ENCODE measurements around the gene SKAP2. TPM values are rescaled to one million over a fixed set of nuclear protein-coding genes. Genes with fewer than 3 reads are reported as not detected.

Gene SKAP2
- total RNA-seq, 4 donors from 2014 or later = 13.2 to 18.2 (median 15.0) TPM

GRCh38 chr7:26638140-26638539 lies 226.2 kb downstream of the SKAP2 start:
- TF ChIP-seq CTCF (IDR thresholded peaks at IDR 0.05) (no peak), POLR2A (IDR thresholded peaks at IDR 0.05) (no peak)
- peak in 1 of 2 donors; percentile 53 for DNase-seq (ENCODE audit: low spot score in 2 of 2)
- WGBS, 2 donors = 90% methylated on average over 14 of the region's 14 CpGs

GRCh38 chr7:26637610-26638009 lies 226.8 kb downstream of the SKAP2 start:
- WGBS, 2 donors = 78 to 79% methylated on average over 6 of the region's 6 CpGs
- no peak for DNase-seq (ENCODE audit: low spot score in 2 of 2)
- intact Hi-C loops (cut with DNase I; ENCODE audit: low total_unique reads) = no loop called here
- TF ChIP-seq CTCF (IDR thresholded peaks at IDR 0.05) (no peak), POLR2A (IDR thresholded peaks at IDR 0.05) (no peak)
- no peak overlapping the region for H3K4me3 ChIP-seq (ENCODE audit: low read depth, poor library complexity, severe bottlenecking)

More at GRCh38 chr7:26638140-26638539, 226.2 kb downstream of the SKAP2 start:
- intact Hi-C loops (cut with DNase I; ENCODE audit: low total_unique reads) = no loop called here
- H3K4me3 ChIP-seq (ENCODE audit: low read depth, poor library complexity, severe bottlenecking) = no peak overlapping the region

- DNase-seq (ENCODE audit: low spot score in 2 of 2) = peak in 1 of 2 donors; percentile 9
- no peak overlapping the region for H3K4me3 ChIP-seq (ENCODE audit: low read depth, poor library complexity, severe bottlenecking)
- WGBS, 2 donors = 92 to 94% methylated on average over 3 of the region's 3 CpGs
- intact Hi-C loops (cut with DNase I; ENCODE audit: low total_unique reads) = no loop called here
- TF ChIP-seq POLR2A (IDR thresholded peaks at IDR 0.05) (no peak), CTCF (IDR thresholded peaks at IDR 0.05) (no peak)
Measured at GRCh38 chr7:26636808-26637207, 227.6 kb downstream of the SKAP2 start.

GRCh38 chr7:26633557-26633956 lies 230.8 kb downstream of the SKAP2 start:
- TF ChIP-seq POLR2A (IDR thresholded peaks at IDR 0.05) (no peak), CTCF (IDR thresholded peaks at IDR 0.05) (no peak)
- DNase-seq (ENCODE audit: low spot score in 2 of 2) = peak in 1 of 2 donors; percentile 17
- no peak overlapping the region for H3K4me3 ChIP-seq (ENCODE audit: low read depth, poor library complexity, severe bottlenecking)
- WGBS, 2 donors = 85 to 89% methylated on average over 3 of the region's 3 CpGs
- intact Hi-C loops (cut with DNase I; ENCODE audit: low total_unique reads) = no loop called here

GRCh38 chr7:26631601-26632000 lies 232.8 kb downstream of the SKAP2 start:
- intact Hi-C loops (cut with DNase I; ENCODE audit: low total_unique reads) = no loop called here
- no peak overlapping the region for H3K4me3 ChIP-seq (ENCODE audit: low read depth, poor library complexity, severe bottlenecking)
- TF ChIP-seq CTCF (IDR thresholded peaks at IDR 0.05) (no peak), POLR2A (IDR thresholded peaks at IDR 0.05) (no peak)
- peak in 1 of 2 donors; percentile 64 for DNase-seq (ENCODE audit: low spot score in 2 of 2)
- 96% methylated on average over 6 of the region's 6 CpGs for WGBS, 2 donors

- TF ChIP-seq POLR2A (IDR thresholded peaks at IDR 0.05) (no peak), CTCF (IDR thresholded peaks at IDR 0.05) (no peak)
- intact Hi-C loops (cut with DNase I; ENCODE audit: low total_unique reads) = no loop called here
- WGBS, 2 donors = 88 to 93% methylated on average over 14 of the region's 14 CpGs
- no peak overlapping the region for H3K4me3 ChIP-seq (ENCODE audit: low read depth, poor library complexity, severe bottlenecking)
- peak in 1 of 2 donors; percentile 66 for DNase-seq (ENCODE audit: low spot score in 2 of 2)
Measured at GRCh38 chr7:26630941-26631580, 233.3 kb downstream of the SKAP2 start.

Data from lower leg skin (tissue), 4 donors.